ENCODE results near the gene RYR3. TPM values are rescaled to one million over a fixed set of nuclear protein-coding genes. Genes with fewer than 3 reads are reported as not detected.
A peak's percentile ranks its signal among the peaks of the same experiment; 100 is the strongest.

Gene RYR3
- total RNA-seq, 2 experiments from 2014 or later = not detected

DNA sequence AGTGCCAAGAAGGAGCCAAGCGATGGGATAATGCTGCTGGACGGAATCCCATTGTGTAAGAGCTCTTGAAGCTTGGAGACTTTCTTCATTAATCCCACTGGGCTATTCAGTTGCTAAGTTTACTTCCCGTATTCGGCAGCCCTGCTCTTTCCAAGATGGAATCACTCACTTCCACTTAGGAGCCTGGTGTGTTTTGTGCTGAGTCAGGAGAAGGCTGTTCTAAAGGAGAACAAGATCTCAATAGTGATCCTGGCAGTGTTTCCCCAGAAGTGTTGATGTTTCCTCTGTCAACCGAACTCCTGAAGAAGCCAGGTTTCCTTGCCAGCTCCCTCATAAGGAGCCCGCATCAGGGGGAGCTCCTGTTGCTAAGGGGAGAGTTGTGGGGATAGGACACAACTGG is 387.4 kb downstream of the RYR3 start:
- intact Hi-C loops (cut with micrococcal nuclease) = no loop called here
- ChIA-PET CTCF (interaction anchor here (1.8 kb wide), 1 partner anchor 40 kb away, joined by 5 read pairs; no protein-coding TSS in a partner anchor), POLR2A (no interaction called here)
- DNase-seq (no peak), ATAC-seq (no peak)
- H3K4me1 Mint-ChIP-seq (ENCODE audit: low read depth) = no peaks in the 10 kb centered on the region
- H3K36me3 Mint-ChIP-seq (ENCODE audit: low read depth) = no peaks in the 10 kb centered on the region
- no peak overlapping the region for H3K27ac Mint-ChIP-seq
- TF ChIP-seq, protein P1, sequence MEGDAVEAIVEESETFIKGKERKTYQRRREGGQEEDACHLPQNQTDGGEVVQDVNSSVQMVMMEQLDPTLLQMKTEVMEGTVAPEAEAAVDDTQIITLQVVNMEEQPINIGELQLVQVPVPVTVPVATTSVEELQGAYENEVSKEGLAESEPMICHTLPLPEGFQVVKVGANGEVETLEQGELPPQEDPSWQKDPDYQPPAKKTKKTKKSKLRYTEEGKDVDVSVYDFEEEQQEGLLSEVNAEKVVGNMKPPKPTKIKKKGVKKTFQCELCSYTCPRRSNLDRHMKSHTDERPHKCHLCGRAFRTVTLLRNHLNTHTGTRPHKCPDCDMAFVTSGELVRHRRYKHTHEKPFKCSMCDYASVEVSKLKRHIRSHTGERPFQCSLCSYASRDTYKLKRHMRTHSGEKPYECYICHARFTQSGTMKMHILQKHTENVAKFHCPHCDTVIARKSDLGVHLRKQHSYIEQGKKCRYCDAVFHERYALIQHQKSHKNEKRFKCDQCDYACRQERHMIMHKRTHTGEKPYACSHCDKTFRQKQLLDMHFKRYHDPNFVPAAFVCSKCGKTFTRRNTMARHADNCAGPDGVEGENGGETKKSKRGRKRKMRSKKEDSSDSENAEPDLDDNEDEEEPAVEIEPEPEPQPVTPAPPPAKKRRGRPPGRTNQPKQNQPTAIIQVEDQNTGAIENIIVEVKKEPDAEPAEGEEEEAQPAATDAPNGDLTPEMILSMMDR (IDR thresholded peaks at IDR 0.05) = no peak
- no peak overlapping the region for H3K4me3 Mint-ChIP-seq
- H3K9me3 Mint-ChIP-seq = no peaks in the 10 kb centered on the region
- H3K27me3 Mint-ChIP-seq = peaks cover 2% of the 10 kb centered on the region

DNA sequence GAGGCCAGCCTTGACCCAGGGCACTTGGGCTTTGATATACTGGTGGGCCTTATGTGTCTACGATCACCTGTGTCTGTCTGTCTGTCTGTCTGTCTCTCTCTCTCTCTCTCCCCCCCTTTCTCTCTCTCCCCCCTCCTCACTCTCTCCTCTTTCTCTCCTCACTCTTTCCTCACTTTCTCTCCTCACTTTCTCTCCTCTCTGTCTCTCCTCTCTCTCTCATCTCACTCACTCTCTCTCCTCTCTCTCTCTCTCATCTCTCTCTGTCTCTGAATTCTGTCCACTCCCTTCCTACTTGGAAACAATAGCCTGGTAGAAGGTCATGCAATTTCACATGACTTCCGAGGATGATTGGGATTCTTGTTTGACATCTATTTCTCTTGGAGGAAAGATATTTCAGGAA is 388.4 kb downstream of the RYR3 start:
- H3K4me1 Mint-ChIP-seq (ENCODE audit: low read depth) = no peaks in the 10 kb centered on the region
- H3K9me3 Mint-ChIP-seq = no peaks in the 10 kb centered on the region
- H3K36me3 Mint-ChIP-seq (ENCODE audit: low read depth) = no peaks in the 10 kb centered on the region
- intact Hi-C loops (cut with micrococcal nuclease) = no loop called here
- ChIA-PET POLR2A (no interaction called here), CTCF (interaction anchor here (2.8 kb wide), 1 partner anchor 406 kb away, joined by 49 read pairs; no protein-coding TSS in a partner anchor)
- H3K4me3 Mint-ChIP-seq = no peak overlapping the region
- TF ChIP-seq, protein P1 (IDR thresholded peaks at IDR 0.05) = no peak
- H3K27me3 Mint-ChIP-seq = peaks cover 2% of the 10 kb centered on the region
- ATAC-seq (no peak), DNase-seq (no peak)
- H3K27ac Mint-ChIP-seq = no peak overlapping the region

DNA sequence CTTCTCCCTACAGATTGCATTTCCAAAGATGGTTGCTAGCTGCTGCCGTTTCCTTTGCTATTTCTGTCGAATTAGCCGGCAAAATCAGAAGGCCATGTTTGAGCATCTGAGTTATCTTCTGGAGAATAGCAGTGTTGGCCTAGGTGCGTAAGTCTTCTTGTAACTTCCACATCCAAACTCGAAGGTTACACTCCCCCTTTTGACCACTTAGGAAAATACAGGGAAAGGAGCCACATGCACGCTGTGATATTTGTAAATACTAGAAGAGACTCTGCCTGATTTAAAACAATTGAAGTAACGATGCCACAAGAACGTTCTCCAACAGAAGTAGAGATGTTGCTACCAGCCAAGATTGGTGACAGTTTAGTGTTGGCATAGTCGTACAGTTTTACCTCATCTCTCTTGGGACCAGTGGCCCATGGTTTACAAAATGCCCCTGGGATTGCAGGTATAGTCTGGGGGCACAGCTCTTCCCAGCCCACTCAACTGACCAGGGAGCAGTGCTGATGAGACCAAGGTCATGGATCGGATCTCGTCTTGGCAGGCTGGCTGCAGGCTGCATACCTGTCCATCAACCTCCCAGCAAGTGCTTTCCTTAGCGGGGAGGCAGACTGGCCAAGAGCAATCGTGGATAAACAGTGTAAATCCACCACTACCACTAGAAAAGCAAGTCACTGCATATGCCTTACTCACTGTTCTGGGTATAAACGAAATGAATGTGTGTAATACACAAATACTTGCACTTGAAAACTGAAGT is 389.1 kb downstream of the RYR3 start:
- DNase-seq (no peak), ATAC-seq (no peak)
- TF ChIP-seq, protein P1 (IDR thresholded peaks at IDR 0.05) = no peak
- Mint-ChIP-seq H3K36me3 (ENCODE audit: low read depth) (no peaks in the 10 kb centered on the region), H3K27ac (no peak overlapping the region), H3K4me1 (ENCODE audit: low read depth) (no peaks in the 10 kb centered on the region), H3K9me3 (no peaks in the 10 kb centered on the region), H3K4me3 (no peak overlapping the region), H3K27me3 (peaks cover 2% of the 10 kb centered on the region)
- POLR2A ChIA-PET = interaction anchor here (1.4 kb wide), 1 partner anchor 158 kb away, joined by 3 read pairs; no protein-coding TSS in a partner anchor
- CTCF ChIA-PET = interaction anchor here (0.6 to 2.8 kb wide), 35 partner anchors 8 to 1037 kb away, joined by 3 to 49 read pairs (median 5); no protein-coding TSS in a partner anchor
- intact Hi-C loops (cut with micrococcal nuclease) = loop anchor here (5.0 kb wide), 1 partner anchor 393 kb away; no protein-coding TSS in a partner anchor

DNA sequence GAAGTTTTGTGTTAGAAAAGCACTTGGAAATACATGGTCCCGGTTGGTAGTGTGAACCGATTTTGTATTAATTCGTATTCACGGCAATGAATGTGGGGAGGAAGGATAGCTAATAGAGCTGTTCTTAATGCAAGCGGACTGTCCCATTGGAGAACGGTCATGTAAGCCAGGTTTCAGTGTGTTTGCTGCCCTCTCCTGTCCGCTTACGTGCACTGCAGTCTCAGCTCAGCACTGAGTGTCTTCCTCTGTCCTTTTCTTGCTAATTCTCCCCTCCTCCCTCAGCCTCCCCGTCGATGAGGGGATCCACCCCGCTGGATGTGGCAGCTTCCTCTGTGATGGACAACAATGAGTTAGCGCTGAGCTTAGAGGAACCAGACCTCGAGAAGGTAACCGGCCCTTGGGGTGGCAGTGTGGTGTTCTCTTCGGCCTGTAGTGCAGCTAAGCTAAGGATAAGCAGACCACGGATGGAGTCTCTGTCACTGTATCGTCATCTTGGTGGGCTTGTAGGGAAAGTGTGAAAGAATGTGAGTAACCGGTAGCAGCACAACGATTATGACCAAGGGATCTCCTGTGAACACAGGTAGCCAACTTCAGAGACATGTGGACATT is 390.0 kb downstream of the RYR3 start:
- intact Hi-C loops (cut with micrococcal nuclease) = loop anchor here (5.0 kb wide), 1 partner anchor 393 kb away; no protein-coding TSS in a partner anchor
- H3K27ac Mint-ChIP-seq = no peak overlapping the region
- DNase-seq = peak; percentile 76
- TF ChIP-seq, protein P1 (IDR thresholded peaks at IDR 0.05) = peak; percentile 90
- H3K27me3 Mint-ChIP-seq = peaks cover 2% of the 10 kb centered on the region
- CTCF ChIA-PET = interaction anchor here (0.6 to 2.8 kb wide), 43 partner anchors 8 to 1038 kb away, joined by 3 to 49 read pairs (median 5); no protein-coding TSS in a partner anchor
- ATAC-seq = peak; percentile 80
- H3K36me3 Mint-ChIP-seq (ENCODE audit: low read depth) = no peaks in the 10 kb centered on the region
- no peaks in the 10 kb centered on the region for H3K4me1 Mint-ChIP-seq (ENCODE audit: low read depth)
- POLR2A ChIA-PET = interaction anchor here (1.4 kb wide), 1 partner anchor 159 kb away, joined by 3 read pairs; no protein-coding TSS in a partner anchor
- no peak overlapping the region for H3K4me3 Mint-ChIP-seq
- H3K9me3 Mint-ChIP-seq = no peaks in the 10 kb centered on the region
